ENCODE results near the gene TLE1.

TLE1 gene

GRCh38 chr9:81622471-81623255 lies 66.7 kb downstream of the TLE1 start:
- TF ChIP-seq MYC (IDR thresholded peaks at IDR 0.05; ENCODE audit: low read depth, low read length) (no peak), CTCF (IDR thresholded peaks at IDR 0.05; ENCODE audit: low read depth, low read length) (no peak), MAX (IDR thresholded peaks at IDR 0.05; ENCODE audit: low read depth, low read length) (no peak), POLR2A (IDR thresholded peaks at IDR 0.05; ENCODE audit: extremely low read depth, insufficient read length) (no peak)
- H3K4me3 ChIP-seq (ENCODE audit: low read depth, low read length), result no peak overlapping the region
- DNase-seq (ENCODE audit: low read depth), result no peak

- DNase-seq (ENCODE audit: low read depth), result no peak
- H3K4me3 ChIP-seq (ENCODE audit: low read depth, low read length), result no peak overlapping the region
- TF ChIP-seq CTCF (IDR thresholded peaks at IDR 0.05; ENCODE audit: low read depth, low read length), result no peak
- TF ChIP-seq MYC (IDR thresholded peaks at IDR 0.05; ENCODE audit: low read depth, low read length), result no peak
- TF ChIP-seq POLR2A (IDR thresholded peaks at IDR 0.05; ENCODE audit: extremely low read depth, insufficient read length), result no peak
- no peak for TF ChIP-seq MAX (IDR thresholded peaks at IDR 0.05; ENCODE audit: low read depth, low read length)
These were observed 67.5 kb downstream of the TLE1 start for GRCh38 chr9:81621785-81622259.

GRCh38 chr9:81621118-81621517 lies 68.2 kb downstream of the TLE1 start:
- TF ChIP-seq CTCF (IDR thresholded peaks at IDR 0.05; ENCODE audit: low read depth, low read length), result no peak
- no peak for TF ChIP-seq MAX (IDR thresholded peaks at IDR 0.05; ENCODE audit: low read depth, low read length)
- no peak for TF ChIP-seq MYC (IDR thresholded peaks at IDR 0.05; ENCODE audit: low read depth, low read length)
- no peak for TF ChIP-seq POLR2A (IDR thresholded peaks at IDR 0.05; ENCODE audit: extremely low read depth, insufficient read length)

GRCh38 chr9:81620002-81620390 lies 69.4 kb downstream of the TLE1 start:
- H3K4me3 ChIP-seq (ENCODE audit: low read depth, low read length), result no peak overlapping the region
- TF ChIP-seq MAX (IDR thresholded peaks at IDR 0.05; ENCODE audit: low read depth, low read length), result no peak
- peak; percentile 52 for DNase-seq (ENCODE audit: low read depth)

More at GRCh38 chr9:81621118-81621517, 68.2 kb downstream of the TLE1 start:
- DNase-seq (ENCODE audit: low read depth), result no peak
- H3K4me3 ChIP-seq (ENCODE audit: low read depth, low read length), result no peak overlapping the region

- H3K4me3 ChIP-seq (ENCODE audit: low read depth, low read length), result no peak overlapping the region
- TF ChIP-seq MAX (IDR thresholded peaks at IDR 0.05; ENCODE audit: low read depth, low read length) (no peak), CTCF (IDR thresholded peaks at IDR 0.05; ENCODE audit: low read depth, low read length) (no peak), MYC (IDR thresholded peaks at IDR 0.05; ENCODE audit: low read depth, low read length) (no peak), POLR2A (IDR thresholded peaks at IDR 0.05; ENCODE audit: extremely low read depth, insufficient read length) (no peak)
- DNase-seq (ENCODE audit: low read depth), result no peak
These were observed 69.9 kb downstream of the TLE1 start for GRCh38 chr9:81619353-81620001.

GRCh38 chr9:81618923-81619322 lies 70.4 kb downstream of the TLE1 start:
- DNase-seq (ENCODE audit: low read depth), result no peak
- TF ChIP-seq MYC (IDR thresholded peaks at IDR 0.05; ENCODE audit: low read depth, low read length), result no peak
- TF ChIP-seq POLR2A (IDR thresholded peaks at IDR 0.05; ENCODE audit: extremely low read depth, insufficient read length), result no peak
- TF ChIP-seq CTCF (IDR thresholded peaks at IDR 0.05; ENCODE audit: low read depth, low read length), result no peak
- TF ChIP-seq MAX (IDR thresholded peaks at IDR 0.05; ENCODE audit: low read depth, low read length), result no peak
- no peak overlapping the region for H3K4me3 ChIP-seq (ENCODE audit: low read depth, low read length)

Measured in NB4 (cell line).